K562 (cell line): ENCODE measurements around the gene CTIF. TPM values are rescaled to one million over a fixed set of nuclear protein-coding genes. Genes with fewer than 3 reads are reported as not detected.
A peak's percentile ranks its signal among the peaks of the same experiment; 100 is the strongest.

Source experiments
- ATAC-seq: fragments of 200-7000 bp; cut with Tn5 transposase; 3 replicates; pipeline ENCODE4 v1.9.1; 2020; ENCODE audit warnings: moderate library complexity
- BruUV-seq: library from RNA; stranded (reverse); fragments of 400-500 nt; replicated peaks from 2 replicates; lab custom pipeline; 2021; lab: Mats Ljungman, UMichigan
- CTCF ChIA-PET: fragments of 300-600 bp; formaldehyde crosslinking; extraction: SDS; loops from one replicate; lab custom pipeline; 2021; ENCODE audit warnings: low intra/inter-chr PET ratio; lab: Yijun Ruan, JAX
- POLR2A ChIA-PET: fragments of 300-600, 350-650 bp; sonication (Branson Sonifier 250); formaldehyde crosslinking; extraction: SDS; loops from one replicate; lab custom pipeline; 2021; ENCODE audit warnings: antibody characterized with exemption, inconsistent platforms; lab: Yijun Ruan, JAX
- DNase-seq, 4 experiments: peaks; one replicate each; pipeline versions ENCODE4 v3.0.0 to v3.0.0-alpha.2; 2011 to 2018; ENCODE audit warnings: low spot score in 3 of 4, mixed read lengths in 3 of 4; ENCODE audit errors: extremely low read depth in 1 of 4
- FAIRE-seq: peaks from 2 replicates; lab custom pipeline; 2011; peaks lifted over from hg19 to GRCh38; lab: Jason Lieb, UNC
- H2AFZ ChIP-seq: 2 replicates; pipeline ENCODE4 v1.6.0; 2011; ENCODE audit warnings: low read depth, low read length, control low read depth, inconsistent platforms
- H3K27ac ChIP-seq: fragments of 200-600 bp; 3 replicates; pipeline ENCODE4 v1.8.0; 2011; ENCODE audit warnings: low read depth, mild to moderate bottlenecking, control low read depth, inconsistent platforms, low read length, moderate library complexity, mixed read lengths; ENCODE audit errors: extremely low read depth
- H3K27me3 ChIP-seq, 2 experiments: fragments of 300-600 bp in 1 of 2; 2 replicates in 1 of 2; 3 replicates in 1 of 2; pipeline versions ENCODE4 v1.6.0 to v1.8.0; 2011; ENCODE audit warnings: inconsistent platforms in 2 of 2, low read length in 2 of 2, mild to moderate bottlenecking in 1 of 2, mixed read lengths in 1 of 2, moderate library complexity in 1 of 2; ENCODE audit not compliant: control insufficient read depth in 2 of 2, insufficient read depth in 2 of 2
- H3K36me3 ChIP-seq: fragments of 300-600 bp; 3 replicates; pipeline ENCODE4 v1.8.0; 2011; ENCODE audit warnings: mild to moderate bottlenecking, low read length, inconsistent platforms; ENCODE audit not compliant: control insufficient read depth, insufficient read depth
- H3K4me1 ChIP-seq, 2 experiments: fragments of 200-600 bp in 1 of 2; replicated peaks in 1 of 2; 2 replicates in 1 of 2; 3 replicates in 1 of 2; pipeline versions ENCODE4 v1.5.1 to v1.8.0; 2011; ENCODE audit warnings: inconsistent platforms in 2 of 2, low read length in 2 of 2, mild to moderate bottlenecking in 1 of 2, mixed read lengths in 1 of 2, moderate library complexity in 1 of 2; ENCODE audit not compliant: control insufficient read depth in 2 of 2, insufficient read depth in 2 of 2
- H3K4me2 ChIP-seq: 2 replicates; pipeline ENCODE4 v1.6.1; 2011; ENCODE audit warnings: low read length, control low read depth, inconsistent platforms, mixed read lengths; ENCODE audit not compliant: insufficient read depth
- H3K4me3 ChIP-seq: fragments of 200-600 bp; sonication (generic), shearing (Covaris generic); 2 replicates; pipeline ENCODE4 v1.5.1; 2016; ENCODE audit warnings: control low read depth, inconsistent platforms
- H3K79me2 ChIP-seq: fragments of 200-600 bp; 3 replicates; pipeline ENCODE4 v1.8.0; 2011; ENCODE audit warnings: low read length, inconsistent platforms; ENCODE audit not compliant: control insufficient read depth, insufficient read depth
- H3K9ac ChIP-seq, 2 experiments: 2 replicates each; pipeline versions ENCODE4 v1.6.0 to v1.6.1; 2011; ENCODE audit warnings: low read depth in 2 of 2, low read length in 2 of 2, control low read depth in 1 of 2, inconsistent platforms in 1 of 2, mild to moderate bottlenecking in 1 of 2, mixed read lengths in 1 of 2; ENCODE audit not compliant: insufficient read depth in 1 of 2
- H3K9me1 ChIP-seq: one replicate; pipeline ENCODE4 v1.6.0; 2011; ENCODE audit warnings: inconsistent platforms, mild to moderate bottlenecking, low read length, moderate library complexity; ENCODE audit not compliant: control insufficient read depth, insufficient read depth
- H3K9me3 ChIP-seq: replicated peaks from 2 replicates; pipeline ENCODE4 v1.5.1; 2011; ENCODE audit warnings: low read depth, low read length, inconsistent platforms; ENCODE audit not compliant: control insufficient read depth, insufficient read depth
- H4K20me1 ChIP-seq: replicated peaks from 2 replicates; pipeline ENCODE4 v1.6.1; 2011; ENCODE audit warnings: low read length, inconsistent platforms, mixed read lengths; ENCODE audit not compliant: control insufficient read depth, insufficient read depth
- BRD4 ChIP-seq: fragments of 200-600 bp; sonication (generic); IDR thresholded peaks from 2 replicates; pipeline ENCODE4 v1.6.1; 2017; ENCODE audit warnings: inconsistent platforms
- HMGN3 ChIP-seq: IDR thresholded peaks from 2 replicates; pipeline ENCODE4 v1.6.1; 2011; ENCODE audit warnings: borderline replicate concordance, low read depth, mild to moderate bottlenecking, mixed read lengths, low read length; ENCODE audit not compliant: insufficient read length; ENCODE audit errors: extremely low read depth
- NCOA2 ChIP-seq, 2 experiments: fragments of 450-650 bp; IDR thresholded peaks; 2 replicates each; pipeline ENCODE4 v1.6.1; 2018; ENCODE audit warnings: mild to moderate bottlenecking in 2 of 2, moderate library complexity in 1 of 2; ENCODE audit not compliant: partially characterized antibody in 2 of 2
- POLR2B ChIP-seq: fragments of 450-650 bp; IDR thresholded peaks from 2 replicates; pipeline ENCODE4 v1.6.1; 2018; ENCODE audit warnings: low read depth; ENCODE audit not compliant: partially characterized antibody
- POLR2G ChIP-seq: fragments of 200-400 bp; formaldehyde crosslinking; IDR thresholded peaks from 2 replicates; pipeline ENCODE4 v1.6.1; 2017; ENCODE audit warnings: low read depth, mild to moderate bottlenecking, antibody characterized with exemption, low read length, moderate library complexity
- POU5F1 ChIP-seq: fragments of 150-350 bp; IDR thresholded peaks from 2 replicates; pipeline ENCODE4 v1.6.1; 2014; ENCODE audit warnings: borderline replicate concordance, low read length, low read depth, mild to moderate bottlenecking; ENCODE audit not compliant: partially characterized antibody
- SMARCB1 ChIP-seq: IDR thresholded peaks from 2 replicates; pipeline ENCODE4 v1.6.1; 2011; ENCODE audit warnings: improper control_type of control experiment, low read depth; ENCODE audit not compliant: insufficient read length
- ZFX ChIP-seq: sonication (generic); formaldehyde crosslinking; IDR thresholded peaks from 2 replicates; pipeline ENCODE4 v1.8.0; 2022; ENCODE audit warnings: mild to moderate bottlenecking, missing genetic modification reagents, moderate library complexity
- ZNF444 ChIP-seq: fragments of 250-450 bp; sonication (Bioruptor Pico); IDR thresholded peaks from 2 replicates; pipeline ENCODE4 v1.4.0; 2020; ENCODE audit warnings: mild to moderate bottlenecking, moderate library complexity
- WGBS: fragments of 100-300 bp; shearing (Covaris generic); methylation state at CpG from one replicate; pipeline ENCODE4 v1.1.6; 2016; ENCODE audit warnings: low coverage, mixed read lengths; ENCODE audit not compliant: insufficient coverage; ENCODE audit errors: missing lambda C conversion rate; 5-methylcytosine and 5-hydroxymethylcytosine counted together
- in situ Hi-C: fragments of 300-500 bp; cut with MboI; formaldehyde crosslinking; loops from 4 replicates; pipeline ENCODE4 v1.15.0; 2018; ENCODE audit warnings: inconsistent platforms, mixed read lengths
- intact Hi-C: fragments of 100-400 bp; cut with micrococcal nuclease; formaldehyde crosslinking; loops from 2 replicates; pipeline ENCODE4 v1.14.2; 2022
- polyA plus RNA-seq, 8 experiments: library from polyadenylated mRNA; depleted of rRNA in 4 of 8; stranded (reverse) in 5 of 8; unstranded in 3 of 8; fragments of >200 nt; fragmentation: Nextera tagmentation in 2 of 8; fragmentation: Illumina TruSeq in 1 of 8; extraction: Ambion mirVana in 2 of 8; extraction: Trizol in 1 of 8; gene quantifications; 2 replicates each; pipeline versions ENCODE4 v1.2.1 to v1.2.3, GENCODE V29; 2011 to 2014; ENCODE audit warnings: inconsistent platforms in 1 of 8, missing spikeins in 1 of 8
- total RNA-seq, 7 experiments: library from RNA; depleted of rRNA in 6 of 7; stranded (reverse); fragments of >200 nt in 6 of 7; fragmentation: Illumina TruSeq in 2 of 7; extraction: Trizol in 2 of 7; gene quantifications; 2 replicates each; pipeline versions ENCODE4 v1.2.1 to v1.2.3, GENCODE V29; 2011 to 2021; ENCODE audit warnings: low replicate concordance in 1 of 7

The CTIF gene
- total and polyA plus RNA-seq, 9 of the 15 experiments (the other 6 are each of a cell fraction or from before 2014, with no cell fraction given) = 0.17 to 11.5 (median 2.2) TPM

DNA sequence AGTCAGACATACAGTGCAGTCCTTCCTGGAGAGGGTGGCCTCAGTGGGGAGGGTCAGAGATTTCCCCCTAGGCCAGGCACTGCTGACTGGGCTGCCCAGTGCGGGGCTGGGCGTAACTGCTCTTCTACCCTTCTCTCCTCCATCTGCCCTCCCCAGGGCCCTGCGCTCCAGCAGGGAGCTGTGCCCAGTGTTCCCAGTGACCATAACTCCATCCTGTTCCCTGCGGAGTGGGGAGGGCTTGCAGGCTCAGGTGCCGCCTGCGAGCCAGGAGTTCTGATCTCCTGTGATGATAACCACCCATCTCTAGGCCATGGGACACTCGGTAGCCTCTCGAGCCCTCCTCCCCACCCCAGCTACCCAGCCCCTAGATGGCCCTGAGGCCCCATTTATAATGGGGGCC is 304.3 kb downstream of the CTIF start:
- Histone ChIP-seq H3K79me2 (no peaks in the 10 kb centered on the region), H3K27ac (no peak overlapping the region), H3K9me3 (no peaks in the 10 kb centered on the region), H3K27me3 (no peaks in the 10 kb centered on the region), H4K20me1 (0 out of 2 replicates have a peak, but pooled peaks cover 5% of the 10 kb centered on the region), H3K9ac (peak overlapping the region in 1 of 2 experiments; percentile 26; a peak in 1 of 4 replicates), H3K4me3 (no peak overlapping the region), H3K4me1 (peaks cover 30 to 37% of the 10 kb centered on the region in 2 experiments), H3K9me1 (no peaks in the 10 kb centered on the region), H3K4me2 (no peak overlapping the region), H2AFZ (no peak overlapping the region), H3K36me3 (no peaks in the 10 kb centered on the region)
- no peak; the same call in 2 of the 3 replicates for ATAC-seq
- in situ Hi-C loops = no loop called here
- no TSS peak for BruUV-seq
- POLR2A ChIA-PET = interaction anchor here (0.7 kb wide), 1 partner anchor 23 kb away, joined by 5 read pairs; no protein-coding TSS in a partner anchor
- intact Hi-C loops = no loop called here
- WGBS = 50% methylated on average over 2 of the region's 8 CpGs
- no peak for DNase-seq
- TF ChIP-seq POLR2B (no peak), ZFX (0 out of 2 replicates have a peak, but pooled peaks have one; percentile 4), SMARCB1 (no peak), ZNF444 (CRISPR knock-in tag) (no peak)
- FAIRE-seq = no peak
- CTCF ChIA-PET = no interaction called here

DNA sequence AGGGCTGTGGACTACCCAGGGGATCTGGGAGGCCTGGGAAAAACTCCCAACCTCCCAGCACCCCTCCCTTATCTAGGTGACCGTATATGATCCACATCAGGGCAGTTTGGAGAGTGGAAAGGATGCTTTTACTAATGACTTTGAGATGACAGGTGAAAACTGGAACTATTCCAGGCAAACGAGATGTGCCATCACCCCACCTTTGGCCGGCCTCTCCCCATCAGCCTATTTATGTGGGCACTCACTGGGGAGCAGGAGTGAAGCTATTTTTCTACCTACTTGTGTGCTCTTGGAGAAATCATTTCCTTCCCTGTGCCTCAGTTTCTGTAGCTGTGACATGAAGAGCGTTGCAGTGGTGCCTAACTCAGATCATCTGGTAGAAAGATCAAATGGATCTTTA is 304.8 kb downstream of the CTIF start:
- POLR2A ChIA-PET = no interaction called here
- TF ChIP-seq BRD4 = no peak
- no peak for TF ChIP-seq POLR2G
- no peak for TF ChIP-seq POU5F1
- TF ChIP-seq HMGN3 = no peak
- no peak for TF ChIP-seq NCOA2 (IDR thresholded peaks at IDR 0.05; ENCODE audit: partially characterized antibody in 2 of 2)

More for the DNA sequence above, 304.8 kb downstream of the CTIF start:
- CTCF ChIA-PET = no interaction called here
- H3K4me2 ChIP-seq = no peak overlapping the region
- H3K9me1 ChIP-seq = no peaks in the 10 kb centered on the region
- no peak overlapping the region for H3K27ac ChIP-seq
- no peak for DNase-seq
- no peak for ATAC-seq
- H3K36me3 ChIP-seq = no peaks in the 10 kb centered on the region
- no peak overlapping the region for H2AFZ ChIP-seq
- H3K79me2 ChIP-seq = no peaks in the 10 kb centered on the region
- no TSS peak for BruUV-seq
- 0 out of 2 replicates have a peak, but pooled peaks cover 5% of the 10 kb centered on the region for H4K20me1 ChIP-seq
- intact Hi-C loops (no loop called here), in situ Hi-C loops (no loop called here)
- no peak for FAIRE-seq
- H3K9ac ChIP-seq = no peak overlapping the region
- H3K4me3 ChIP-seq = no peak overlapping the region
- H3K4me1 ChIP-seq = peaks cover 30 to 37% of the 10 kb centered on the region in 2 experiments
- WGBS = 70% methylated on average over 4 of the region's 4 CpGs
- H3K9me3 ChIP-seq = no peaks in the 10 kb centered on the region
- H3K27me3 ChIP-seq = no peaks in the 10 kb centered on the region
